ENCODE results near the gene NAV2. TPM values are rescaled to one million over a fixed set of nuclear protein-coding genes. Genes with fewer than 3 reads are reported as not detected.
"Not testable (repeated sequence)": the region's sequence is repeated elsewhere in the genome, so short reads cannot be mapped to it uniquely, and the experiment has no call there.

The NAV2 gene
- total RNA-seq, 1 experiment from 2014 or later = 46.3 TPM

DNA sequence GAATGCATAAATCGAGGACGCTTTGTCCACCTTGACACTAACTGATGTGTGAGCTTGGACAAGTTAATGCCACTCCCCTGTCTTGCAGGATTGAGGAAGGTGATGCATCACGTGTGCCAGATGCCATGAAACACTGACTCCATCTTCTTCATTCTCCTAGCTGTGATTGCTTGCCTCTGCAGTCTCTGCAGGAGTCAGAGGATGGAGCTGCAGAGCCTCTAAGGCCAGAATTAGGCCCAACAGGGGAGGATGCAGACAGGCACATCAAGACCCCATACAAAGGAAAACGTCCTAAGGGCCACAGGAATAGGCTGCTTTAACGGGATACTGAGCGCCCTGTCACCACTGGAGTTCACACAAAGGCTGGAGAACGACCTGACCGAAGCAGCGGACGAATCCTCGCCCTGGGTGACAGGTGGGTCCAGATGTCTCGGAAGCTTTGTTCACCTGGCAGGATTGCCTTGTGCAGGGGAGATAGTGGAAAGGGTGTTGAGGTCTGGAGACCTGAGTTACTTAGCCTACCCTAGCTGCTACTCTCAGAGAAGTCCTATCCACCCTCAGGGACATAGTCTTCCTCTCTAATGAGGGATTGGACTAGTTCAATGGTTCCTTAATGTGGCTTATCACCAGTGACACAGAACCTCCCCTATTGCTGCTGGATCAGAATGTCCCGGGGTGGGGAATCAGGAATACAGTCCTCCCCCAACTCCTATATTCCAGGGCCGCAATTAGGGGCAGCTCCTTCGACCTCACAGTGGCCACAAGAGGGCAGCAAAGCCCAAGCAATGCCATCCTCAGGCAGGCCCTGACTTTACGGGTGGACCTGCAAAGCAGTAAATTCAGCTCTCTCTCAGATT lies 415.3 kb downstream of the NAV2 start:
- Histone ChIP-seq H2AK5ac (ENCODE audit: insufficient read length, low read length) (no peak overlapping the region), H2BK120ac (ENCODE audit: low read depth, low read length, poor library complexity, severe bottlenecking) (no peak overlapping the region), H3K9me3 (ENCODE audit: control insufficient read depth, low read depth, low read length) (no peaks in the 10 kb centered on the region), H4K5ac (ENCODE audit: insufficient read length, low read depth, low read length) (no peak overlapping the region), H3K23ac (ENCODE audit: insufficient read length, low read depth, low read length) (no peak overlapping the region), H3K14ac (ENCODE audit: insufficient read depth, low read length) (no peak overlapping the region), H2AFZ (ENCODE audit: low read length) (no peak overlapping the region), H4K20me1 (ENCODE audit: control insufficient read depth, insufficient read depth, insufficient read length) (no peaks in the 10 kb centered on the region), H2BK15ac (ENCODE audit: low read depth, low read length) (no peak overlapping the region), H3T11ph (ENCODE audit: low read length) (no peak overlapping the region), H3K4ac (ENCODE audit: low read depth, low read length) (no peak overlapping the region), H3K27ac (ENCODE audit: insufficient read length, low read depth, low read length) (no peak overlapping the region), H3K23me2 (ENCODE audit: insufficient read length, low read depth, low read length, poor library complexity, severe bottlenecking) (peaks cover 7% of the 10 kb centered on the region), H3K56ac (ENCODE audit: insufficient read length, low read depth, low read length) (no peak overlapping the region), H2BK20ac (ENCODE audit: low read depth, low read length, poor library complexity, severe bottlenecking) (no peak overlapping the region), H3K27me3 (ENCODE audit: insufficient read depth, low read length) (peaks cover 8% of the 10 kb centered on the region; the same call in 1 of the 2 replicates), H3K79me2 (ENCODE audit: insufficient read depth, low read length) (no peaks in the 10 kb centered on the region), H3K4me2 (ENCODE audit: insufficient read depth, insufficient read length, low read length) (no peak overlapping the region), H3K79me1 (ENCODE audit: insufficient read depth, low read depth, low read length, poor library complexity, severe bottlenecking) (no peaks in the 10 kb centered on the region), H4K8ac (replicated peaks; ENCODE audit: insufficient read length, low read depth, low read length) (no peak overlapping the region), H2BK12ac (ENCODE audit: insufficient read length, low read depth, low read length) (no peak overlapping the region), H3K18ac (ENCODE audit: insufficient read length, low read depth, low read length) (no peak overlapping the region), H3K4me1 (ENCODE audit: insufficient read depth, low read length) (no peaks in the 10 kb centered on the region), H3K9ac (ENCODE audit: extremely low read depth, insufficient read length, low read length) (no peak overlapping the region), H4K91ac (ENCODE audit: insufficient read length, low read depth, low read length) (no peak overlapping the region), H2BK5ac (ENCODE audit: insufficient read length, low read length) (no peak overlapping the region)
- Mint-ChIP-seq H3K27ac (no peak overlapping the region), H3K4me3 (no peak overlapping the region), H3K9me3 (no peaks in the 10 kb centered on the region), H3K36me3 (ENCODE audit: insufficient read depth in 1 of 3, low read depth in 3 of 3) (no peaks in the 10 kb centered on the region), H3K27me3 (ENCODE audit: low read depth) (peaks cover 25% of the 10 kb centered on the region), H3K4me1 (peaks cover 15 to 16% of the 10 kb centered on the region in 2 experiments)
- TF ChIP-seq, protein P1, sequence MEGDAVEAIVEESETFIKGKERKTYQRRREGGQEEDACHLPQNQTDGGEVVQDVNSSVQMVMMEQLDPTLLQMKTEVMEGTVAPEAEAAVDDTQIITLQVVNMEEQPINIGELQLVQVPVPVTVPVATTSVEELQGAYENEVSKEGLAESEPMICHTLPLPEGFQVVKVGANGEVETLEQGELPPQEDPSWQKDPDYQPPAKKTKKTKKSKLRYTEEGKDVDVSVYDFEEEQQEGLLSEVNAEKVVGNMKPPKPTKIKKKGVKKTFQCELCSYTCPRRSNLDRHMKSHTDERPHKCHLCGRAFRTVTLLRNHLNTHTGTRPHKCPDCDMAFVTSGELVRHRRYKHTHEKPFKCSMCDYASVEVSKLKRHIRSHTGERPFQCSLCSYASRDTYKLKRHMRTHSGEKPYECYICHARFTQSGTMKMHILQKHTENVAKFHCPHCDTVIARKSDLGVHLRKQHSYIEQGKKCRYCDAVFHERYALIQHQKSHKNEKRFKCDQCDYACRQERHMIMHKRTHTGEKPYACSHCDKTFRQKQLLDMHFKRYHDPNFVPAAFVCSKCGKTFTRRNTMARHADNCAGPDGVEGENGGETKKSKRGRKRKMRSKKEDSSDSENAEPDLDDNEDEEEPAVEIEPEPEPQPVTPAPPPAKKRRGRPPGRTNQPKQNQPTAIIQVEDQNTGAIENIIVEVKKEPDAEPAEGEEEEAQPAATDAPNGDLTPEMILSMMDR (conservative IDR thresholded peaks at IDR 0.05) = peak; percentile 94
- WGBS (ENCODE audit: extremely low coverage, insufficient read length, low lambda C conversion rate) = no CpG with 5 or more reads among the region's 16 CpGs
- peak; percentile 85 for DNase-seq

DNA sequence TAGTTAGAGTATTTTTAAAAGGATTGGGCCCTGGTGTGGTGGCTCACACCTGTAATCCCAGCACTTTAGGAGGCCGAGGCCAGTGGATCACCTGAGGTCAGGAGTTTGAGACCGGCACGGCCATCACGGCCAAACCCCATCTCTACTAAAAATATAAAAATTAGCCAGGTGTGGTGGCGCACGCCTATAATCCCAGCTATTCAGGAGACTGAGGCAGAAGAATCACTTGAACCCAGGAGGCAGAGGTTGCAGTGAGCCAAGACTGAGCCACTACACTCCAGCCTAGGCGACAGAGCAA lies 415.8 kb downstream of the NAV2 start:
- H2BK20ac ChIP-seq (ENCODE audit: low read depth, low read length, poor library complexity, severe bottlenecking); H2BK120ac ChIP-seq (ENCODE audit: low read depth, low read length, poor library complexity, severe bottlenecking); H3K23me2 ChIP-seq (ENCODE audit: insufficient read length, low read depth, low read length, poor library complexity, severe bottlenecking); H3K4me2 ChIP-seq (ENCODE audit: insufficient read depth, insufficient read length, low read length); H3K9me3 Mint-ChIP-seq; H3K79me2 ChIP-seq (ENCODE audit: insufficient read depth, low read length); H2AFZ ChIP-seq (ENCODE audit: low read length); H4K20me1 ChIP-seq (ENCODE audit: control insufficient read depth, insufficient read depth, insufficient read length); H3K27ac ChIP-seq (ENCODE audit: insufficient read length, low read depth, low read length); H3K14ac ChIP-seq (ENCODE audit: insufficient read depth, low read length); H4K91ac ChIP-seq (ENCODE audit: insufficient read length, low read depth, low read length); H3T11ph ChIP-seq (ENCODE audit: low read length); H2BK15ac ChIP-seq (ENCODE audit: low read depth, low read length); DNase-seq; H3K79me1 ChIP-seq (ENCODE audit: insufficient read depth, low read depth, low read length, poor library complexity, severe bottlenecking); H3K4ac ChIP-seq (ENCODE audit: low read depth, low read length); H2AK5ac ChIP-seq (ENCODE audit: insufficient read length, low read length); H3K4me3 Mint-ChIP-seq; H4K8ac ChIP-seq (replicated peaks; ENCODE audit: insufficient read length, low read depth, low read length); H4K5ac ChIP-seq (ENCODE audit: insufficient read length, low read depth, low read length); H3K9me3 ChIP-seq (ENCODE audit: control insufficient read depth, low read depth, low read length); H3K36me3 Mint-ChIP-seq (ENCODE audit: insufficient read depth in 1 of 3, low read depth in 3 of 3); H3K18ac ChIP-seq (ENCODE audit: insufficient read length, low read depth, low read length); H3K9ac ChIP-seq (ENCODE audit: extremely low read depth, insufficient read length, low read length); H2BK5ac ChIP-seq (ENCODE audit: insufficient read length, low read length); H3K4me1 ChIP-seq (ENCODE audit: insufficient read depth, low read length); H3K23ac ChIP-seq (ENCODE audit: insufficient read length, low read depth, low read length); H3K27me3 ChIP-seq (ENCODE audit: insufficient read depth, low read length); H3K56ac ChIP-seq (ENCODE audit: insufficient read length, low read depth, low read length); H3K27ac Mint-ChIP-seq; H2BK12ac ChIP-seq (ENCODE audit: insufficient read length, low read depth, low read length): not testable (repeated sequence)
- Mint-ChIP-seq H3K4me1 (peaks cover 15 to 16% of the 10 kb centered on the region in 2 experiments), H3K27me3 (ENCODE audit: low read depth) (peaks cover 29% of the 10 kb centered on the region)
- no CpG with 5 or more reads among the region's 7 CpGs for WGBS (ENCODE audit: extremely low coverage, insufficient read length, low lambda C conversion rate)
